B cell (primary cell): ENCODE data around the gene CHTOP.

Experiments used
- CTCF ChIP-seq: fragments of 200-600 bp; IDR thresholded peaks from one replicate; pipeline ENCODE4 v1.8.0; 2022; ENCODE audit warnings: antibody characterized with exemption, mild to moderate bottlenecking
- EZH2 ChIP-seq: IDR thresholded peaks from 2 replicates; pipeline ENCODE4 v1.6.1; 2012; ENCODE audit warnings: borderline replicate concordance, low read depth, mild to moderate bottlenecking, moderate library complexity, low read length; ENCODE audit not compliant: insufficient read depth, poor library complexity, severe bottlenecking

GRCh38 chr1:153639280-153639679 is 5.4 kb downstream of the CHTOP start:
- TF ChIP-seq CTCF (no peak), EZH2 (no peak)
